ENCODE data around the gene PCDHGA10. TPM values are rescaled to one million over a fixed set of nuclear protein-coding genes. Genes with fewer than 3 reads are reported as not detected.
"Not testable (repeated sequence)": the region's sequence is repeated elsewhere in the genome, so short reads cannot be mapped to it uniquely, and the experiment has no call there.

Gene PCDHGA10
- total RNA-seq, result under 1 TPM in 1 of 2 experiments, not detected in 1; 0.05 TPM

GRCh38 chr5:141412854-141413539 lies at the start of gene PCDHGA10:
PCDHGA10 (plus strand) TSS chr5:141412987; CDS start chr5:141413176, 189 bp downstream.
- Mint-ChIP-seq H3K27me3 (ENCODE audit: low read depth) (peaks cover 69% of the 10 kb centered on the region), H3K4me1 (ENCODE audit: low read depth) (peaks cover 16% of the 10 kb centered on the region), H3K9me3 (peaks cover 20% of the 10 kb centered on the region), H3K27ac (no peak within 1 kb of the TSS), H3K36me3 (ENCODE audit: low read depth) (peaks cover 25% of the 10 kb centered on the region), H3K4me3 (peak within 1 kb of the TSS; percentile 78)
- CTCF ChIA-PET, result interaction anchor here (0.6 to 7.2 kb wide), 30 partner anchors 8 to 191 kb away, joined by 3 to 45 read pairs (median 4); partner anchors contain the start of genes PCDHGA11, PCDHGA12, PCDHGA5 and PCDHGA9
- peak; percentile 73 for DNase-seq
- intact Hi-C loops (cut with micrococcal nuclease), result loop anchor here (1.0 to 10.0 kb wide), 6 partner anchors 92 to 462 kb away; partner anchors contain the start of genes DIAPH1, PCDH1 and TAF7

GRCh38 chr5:141363952-141364660 lies 48.7 kb upstream of the PCDHGA10 start, which contains the start of gene PCDHGA5:
PCDHGA5 (plus strand) TSS chr5:141364162; CDS start chr5:141364331, 169 bp downstream.
- no peak within 1 kb of the TSS for H3K27ac Mint-ChIP-seq
- peaks cover 30% of the 10 kb centered on the region for H3K9me3 Mint-ChIP-seq
- intact Hi-C loops (cut with micrococcal nuclease), result no loop called here
- no peak for DNase-seq
- CTCF ChIA-PET, result interaction anchor here (1.0 to 1.9 kb wide), 8 partner anchors 9 to 149 kb away, joined by 3 to 6 read pairs (median 4); partner anchors contain the start of genes PCDHGA10, PCDHGA11, PCDHGA4 and PCDHGA6
- H3K27me3 Mint-ChIP-seq (ENCODE audit: low read depth), result peaks cover 76% of the 10 kb centered on the region
- no peak within 1 kb of the TSS for H3K4me3 Mint-ChIP-seq
- no peaks in the 10 kb centered on the region for H3K4me1 Mint-ChIP-seq (ENCODE audit: low read depth)
- peaks cover 24% of the 10 kb centered on the region for H3K36me3 Mint-ChIP-seq (ENCODE audit: low read depth)

- H3K9me3 Mint-ChIP-seq, result peaks cover 23% of the 10 kb centered on the region
- CTCF ChIA-PET, result no interaction called here
- H3K4me3 Mint-ChIP-seq, result no peak overlapping the region
- intact Hi-C loops (cut with micrococcal nuclease), result no loop called here
- peaks cover 72% of the 10 kb centered on the region for H3K27me3 Mint-ChIP-seq (ENCODE audit: low read depth)
- no peak overlapping the region for H3K27ac Mint-ChIP-seq
- peaks cover 11% of the 10 kb centered on the region for H3K36me3 Mint-ChIP-seq (ENCODE audit: low read depth)
- DNase-seq, result no peak
- H3K4me1 Mint-ChIP-seq (ENCODE audit: low read depth), result peaks cover 4% of the 10 kb centered on the region
These were observed 46.5 kb upstream of the PCDHGA10 start for GRCh38 chr5:141366016-141366896.

- peaks cover 7% of the 10 kb centered on the region for H3K36me3 Mint-ChIP-seq (ENCODE audit: low read depth)
- peak; percentile 47 for DNase-seq
- H3K27me3 Mint-ChIP-seq (ENCODE audit: low read depth), result peaks cover 68% of the 10 kb centered on the region
- H3K4me1 Mint-ChIP-seq (ENCODE audit: low read depth), result peaks cover 4% of the 10 kb centered on the region
- no peak within 1 kb of the TSS for H3K27ac Mint-ChIP-seq
- intact Hi-C loops (cut with micrococcal nuclease), result loop anchor here (1.0 to 10.0 kb wide), 4 partner anchors 37 to 194 kb away; partner anchors contain the start of genes PCDHB13, PCDHGA11 and PCDHGB6
- CTCF ChIA-PET, result interaction anchor here (0.6 to 2.0 kb wide), 21 partner anchors 11 to 196 kb away, joined by 3 to 8 read pairs (median 3); partner anchors contain the start of genes PCDHGA11, PCDHGA12, PCDHGA2 and PCDHGB1
- H3K9me3 Mint-ChIP-seq, result peaks cover 25% of the 10 kb centered on the region
- H3K4me3 Mint-ChIP-seq, result peak within 1 kb of the TSS; percentile 69
These were observed 42.6 kb upstream of the PCDHGA10 start, which contains the start of gene PCDHGB3 for GRCh38 chr5:141369994-141370848. PCDHGB3 (plus strand) TSS chr5:141370242; CDS start chr5:141370395, 153 bp downstream.

- H3K36me3 Mint-ChIP-seq (ENCODE audit: low read depth), result peaks cover 9% of the 10 kb centered on the region
- H3K9me3 Mint-ChIP-seq, result peaks cover 24% of the 10 kb centered on the region
- no peak overlapping the region for H3K27ac Mint-ChIP-seq
- no peak for DNase-seq
- intact Hi-C loops (cut with micrococcal nuclease), result loop anchor here (5.0 to 10.0 kb wide), 3 partner anchors 35 to 157 kb away; partner anchors contain the start of genes PCDHB13, PCDHGA11 and PCDHGB6
- no peak overlapping the region for H3K4me3 Mint-ChIP-seq
- CTCF ChIA-PET, result interaction anchor here (0.6 to 1.2 kb wide), 5 partner anchors 9 to 150 kb away, joined by 3 to 4 read pairs (median 3); partner anchors contain the start of gene PCDHGA4
- H3K27me3 Mint-ChIP-seq (ENCODE audit: low read depth), result peaks cover 66% of the 10 kb centered on the region
- peaks cover 4% of the 10 kb centered on the region for H3K4me1 Mint-ChIP-seq (ENCODE audit: low read depth)
These were observed 41.0 kb upstream of the PCDHGA10 start for GRCh38 chr5:141371572-141372475.

- intact Hi-C loops (cut with micrococcal nuclease), result loop anchor here (5.0 to 10.0 kb wide), 3 partner anchors 34 to 159 kb away; partner anchors contain the start of genes PCDHB13, PCDHGA11 and PCDHGB6
- Mint-ChIP-seq H3K27me3 (ENCODE audit: low read depth) (peaks cover 57% of the 10 kb centered on the region), H3K27ac (no peak within 1 kb of the TSS), H3K4me1 (ENCODE audit: low read depth) (peaks cover 4% of the 10 kb centered on the region), H3K4me3 (peak within 1 kb of the TSS; percentile 51), H3K36me3 (ENCODE audit: low read depth) (peaks cover 11% of the 10 kb centered on the region), H3K9me3 (peaks cover 28% of the 10 kb centered on the region)
- DNase-seq, result no peak
- CTCF ChIA-PET, result interaction anchor here (1.0 to 1.2 kb wide), 2 partner anchors 10 to 47 kb away, joined by 3 to 4 read pairs; partner anchors contain the start of genes PCDHGA11 and PCDHGA5
These were observed 39.0 kb upstream of the PCDHGA10 start, which contains the start of gene PCDHGA6 for GRCh38 chr5:141373673-141374317. PCDHGA6 (plus strand) TSS chr5:141373891; CDS start chr5:141374084, 193 bp downstream.

- Mint-ChIP-seq H3K4me1 (ENCODE audit: low read depth) (peaks cover 4% of the 10 kb centered on the region), H3K27ac (no peak overlapping the region), H3K4me3 (no peak overlapping the region), H3K27me3 (ENCODE audit: low read depth) (peaks cover 57% of the 10 kb centered on the region), H3K9me3 (peaks cover 29% of the 10 kb centered on the region), H3K36me3 (ENCODE audit: low read depth) (peaks cover 11% of the 10 kb centered on the region)
- CTCF ChIA-PET, result interaction anchor here (1.0 to 1.2 kb wide), 2 partner anchors 11 to 46 kb away, joined by 3 to 4 read pairs; partner anchors contain the start of genes PCDHGA11 and PCDHGA5
- DNase-seq, result no peak
- intact Hi-C loops (cut with micrococcal nuclease), result loop anchor here (5.0 to 10.0 kb wide), 3 partner anchors 33 to 160 kb away; partner anchors contain the start of genes PCDHB13, PCDHGA11 and PCDHGB6
These were observed 38.2 kb upstream of the PCDHGA10 start for GRCh38 chr5:141374627-141375026.

GRCh38 chr5:141375444-141376155 lies 37.2 kb upstream of the PCDHGA10 start:
- H3K4me3 Mint-ChIP-seq; H3K4me1 Mint-ChIP-seq (ENCODE audit: low read depth); DNase-seq; H3K27ac Mint-ChIP-seq: not testable (repeated sequence)
- Mint-ChIP-seq H3K27me3 (ENCODE audit: low read depth) (peaks cover 51% of the 10 kb centered on the region), H3K36me3 (ENCODE audit: low read depth) (peaks cover 11% of the 10 kb centered on the region), H3K9me3 (peaks cover 29% of the 10 kb centered on the region)
- CTCF ChIA-PET, result interaction anchor here (0.7 kb wide), 1 partner anchor 12 kb away, joined by 4 read pairs; the partner anchor contains the start of gene PCDHGB4
- intact Hi-C loops (cut with micrococcal nuclease), result loop anchor here (10.0 kb wide), 1 partner anchor 161 kb away; the partner anchor contains the start of gene PCDHB13

Data from activated naive CD4-positive, alpha-beta T cell treated with anti-CD3 and anti-CD28 coated beads for 36 hours (primary cell).